ENCODE results near the gene LRRC37A3.
A peak's percentile ranks its signal among the peaks of the same experiment; 100 is the strongest.
"Not testable (repeated sequence)": the region's sequence is repeated elsewhere in the genome, so short reads cannot be mapped to it uniquely, and the experiment has no call there.

LRRC37A3 gene

GRCh38 chr17:64919289-64920025 lies at the start of gene LRRC37A3:
Gene LRRC37A3, minus strand, starts transcription at chr17:64919478. Its CDS starts 22,221 bp downstream, at chr17:64897257.
- peak; percentile 98 to 99 for DNase-seq

GRCh38 chr17:64965873-64966287 lies 46.6 kb upstream of the LRRC37A3 start:
- peak; percentile 91 to 94 for DNase-seq

GRCh38 chr17:64965256-64965872 lies 46.1 kb upstream of the LRRC37A3 start:
- not testable (repeated sequence) for DNase-seq

DNA sequence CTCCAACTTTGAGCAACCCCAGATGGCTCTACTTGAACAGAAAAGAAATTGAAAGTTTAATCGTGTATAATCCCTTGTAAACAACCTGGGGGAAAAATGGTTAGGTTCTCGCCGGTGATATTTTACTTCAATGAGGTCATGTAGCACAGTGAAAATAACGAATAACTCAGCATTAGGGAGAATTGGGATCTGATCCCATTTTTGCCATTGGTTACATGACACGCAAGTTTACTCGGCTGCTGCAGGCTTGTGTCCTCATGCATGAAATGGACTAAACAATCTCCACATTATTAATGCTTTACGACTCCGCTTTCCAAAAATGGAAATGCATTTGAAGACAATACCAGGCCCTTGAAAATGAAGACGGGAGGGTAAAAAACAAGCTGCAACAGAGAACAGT lies 45.5 kb upstream of the LRRC37A3 start:
- DNase-seq: no peak

DNA sequence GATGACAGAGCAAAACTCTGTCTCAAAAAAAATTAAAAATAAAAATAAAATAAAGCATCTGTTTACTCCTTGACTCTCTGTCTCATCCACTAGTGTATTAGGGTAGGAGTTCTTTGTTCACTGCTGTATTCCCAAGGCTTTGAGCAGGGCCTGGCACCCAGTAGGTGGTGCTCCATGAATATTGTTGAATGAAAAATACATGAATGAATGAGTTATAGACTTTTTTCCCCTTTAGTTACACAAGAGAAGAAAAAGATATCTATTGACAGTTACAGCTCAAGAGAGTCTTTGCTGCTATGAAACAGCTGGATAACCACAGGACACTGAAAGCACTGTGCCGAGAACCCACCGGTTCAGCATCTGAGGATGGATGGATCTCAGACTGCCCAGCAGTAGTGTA lies 44.5 kb upstream of the LRRC37A3 start:
- not testable (repeated sequence) for DNase-seq

DNA sequence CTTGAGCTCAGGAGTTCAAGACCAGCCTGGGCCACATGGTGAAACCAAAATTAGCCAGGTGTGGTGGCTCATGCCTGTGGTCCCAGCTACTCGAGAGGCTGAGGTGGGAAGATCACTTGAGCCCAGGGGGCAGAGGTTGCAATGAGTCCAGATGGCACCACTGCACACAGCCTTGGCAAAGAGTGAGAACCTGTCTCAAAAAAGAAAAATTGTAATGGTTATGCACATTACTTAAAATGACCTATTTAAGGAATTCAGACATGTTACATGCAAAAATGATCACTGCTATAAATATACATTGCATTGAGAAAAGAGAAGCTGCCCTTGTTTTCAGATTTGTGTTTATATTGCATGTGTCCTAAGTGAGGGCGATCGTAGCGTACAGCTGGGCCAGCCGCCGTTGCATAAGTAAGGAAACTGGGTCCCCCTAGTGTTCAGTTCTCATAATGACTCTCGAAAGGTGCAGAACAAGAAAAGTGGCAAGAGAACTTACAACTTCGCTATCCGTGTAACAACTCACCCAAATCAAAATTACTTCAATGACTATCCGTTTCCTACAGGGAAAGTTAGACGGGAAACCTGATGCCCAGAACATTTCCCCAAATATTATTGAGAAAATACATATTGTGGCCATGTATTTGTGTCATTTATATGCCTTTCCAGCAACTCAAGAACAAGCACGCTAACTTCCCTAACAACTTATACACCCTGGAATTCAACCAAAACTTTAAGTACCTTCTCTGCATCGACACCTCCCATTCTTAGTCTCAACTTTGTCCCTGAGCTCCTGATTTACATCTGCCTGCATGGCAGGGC lies 42.5 kb upstream of the LRRC37A3 start:
- peak; percentile 76 to 86 for DNase-seq

- no peak for DNase-seq
These were observed 32.6 kb upstream of the LRRC37A3 start for GRCh38 chr17:64951877-64952276.

GRCh38 chr17:64950871-64951270 lies 31.6 kb upstream of the LRRC37A3 start:
- DNase-seq: no peak

DNA sequence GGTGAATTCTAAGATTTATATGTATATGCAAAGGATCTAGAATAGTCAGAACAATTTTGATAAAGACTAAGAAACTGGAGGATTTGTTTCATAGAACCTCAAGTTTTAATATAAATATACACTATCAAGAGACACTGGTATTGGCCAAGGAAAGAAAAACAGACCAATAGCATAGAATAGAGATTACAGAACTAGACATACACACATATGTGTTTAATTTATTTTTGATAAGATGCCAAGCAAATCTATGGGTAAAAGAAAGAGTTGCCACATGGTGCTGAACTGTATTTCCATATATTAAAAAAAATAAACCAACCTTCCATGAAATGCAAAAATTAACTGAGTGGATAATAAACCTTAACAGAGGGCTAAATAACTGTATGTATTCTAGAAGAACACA lies 27.9 kb upstream of the LRRC37A3 start:
- DNase-seq: no peak

GRCh38 chr17:64941761-64942160 lies 22.5 kb upstream of the LRRC37A3 start:
- DNase-seq: no peak

GRCh38 chr17:64941045-64941444 lies 21.8 kb upstream of the LRRC37A3 start:
- no peak for DNase-seq

- no peak for DNase-seq
These were observed 20.8 kb upstream of the LRRC37A3 start for GRCh38 chr17:64940055-64940454.

GRCh38 chr17:64938925-64939474 lies 19.7 kb upstream of the LRRC37A3 start:
- peak; percentile 36 to 44 for DNase-seq

DNA sequence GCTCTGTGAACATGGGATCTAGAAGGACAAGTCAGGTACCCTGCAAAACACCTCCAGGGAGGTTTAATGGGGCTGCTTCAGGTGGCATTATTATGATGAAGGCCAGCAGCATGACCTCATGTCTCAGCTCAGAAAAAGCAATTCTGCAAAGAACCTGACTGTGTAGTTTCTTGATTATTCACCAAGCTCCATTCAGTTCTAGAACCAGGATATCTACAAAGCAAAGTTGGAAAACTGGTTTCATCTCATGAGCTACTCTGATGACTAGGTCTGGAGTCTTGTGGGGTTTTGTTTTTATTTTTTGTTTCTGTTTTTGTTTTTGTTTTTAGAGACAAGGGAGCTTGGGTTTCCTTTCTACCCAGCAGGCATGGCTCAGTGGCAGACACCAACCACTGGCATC lies 19.0 kb upstream of the LRRC37A3 start:
- no peak for DNase-seq

DNA sequence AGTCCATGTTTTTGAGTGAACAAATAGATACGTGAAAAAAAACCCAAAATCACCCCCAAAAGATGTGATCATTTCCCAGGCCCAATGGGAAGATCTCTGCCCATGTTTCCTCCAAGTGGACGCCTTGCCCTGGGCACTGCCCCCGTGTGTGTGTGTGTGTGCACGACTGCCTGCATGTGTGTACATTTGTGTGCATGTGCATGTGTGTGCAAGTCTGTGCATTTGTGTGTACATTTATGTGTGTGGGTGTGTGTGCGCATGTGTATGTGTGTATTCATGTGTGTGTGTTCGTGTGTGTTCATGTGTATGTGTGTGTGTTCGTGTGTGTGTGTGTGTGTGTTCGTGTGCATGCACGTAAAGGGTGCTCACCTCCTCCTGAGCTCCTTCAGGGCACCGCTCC lies 16.8 kb upstream of the LRRC37A3 start:
- DNase-seq: no peak

DNA sequence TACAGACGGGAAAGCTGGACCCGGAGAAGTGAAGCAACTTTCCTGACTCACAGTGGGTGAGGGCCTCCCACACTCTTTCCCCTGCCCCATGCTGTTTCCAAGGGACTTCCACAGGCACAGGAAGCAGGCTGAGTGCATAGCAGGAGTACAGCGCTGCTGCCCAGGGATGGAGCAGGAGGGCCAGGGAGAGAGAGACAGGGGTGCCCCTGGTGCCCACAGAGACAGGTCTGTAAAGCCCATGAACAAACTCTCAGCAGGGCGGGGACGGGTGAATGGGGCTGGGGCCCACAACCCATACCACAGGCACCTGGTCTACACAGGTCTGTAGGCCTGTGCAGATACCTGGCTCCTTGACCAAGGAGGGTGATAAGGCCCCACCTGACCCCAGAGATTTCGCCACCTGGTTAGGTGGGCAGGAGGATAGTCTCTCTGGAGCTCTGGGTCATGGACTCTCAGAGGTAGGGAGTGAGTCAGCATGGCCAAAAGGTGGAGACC lies 15.1 kb upstream of the LRRC37A3 start:
- DNase-seq: not testable (repeated sequence)

DNA sequence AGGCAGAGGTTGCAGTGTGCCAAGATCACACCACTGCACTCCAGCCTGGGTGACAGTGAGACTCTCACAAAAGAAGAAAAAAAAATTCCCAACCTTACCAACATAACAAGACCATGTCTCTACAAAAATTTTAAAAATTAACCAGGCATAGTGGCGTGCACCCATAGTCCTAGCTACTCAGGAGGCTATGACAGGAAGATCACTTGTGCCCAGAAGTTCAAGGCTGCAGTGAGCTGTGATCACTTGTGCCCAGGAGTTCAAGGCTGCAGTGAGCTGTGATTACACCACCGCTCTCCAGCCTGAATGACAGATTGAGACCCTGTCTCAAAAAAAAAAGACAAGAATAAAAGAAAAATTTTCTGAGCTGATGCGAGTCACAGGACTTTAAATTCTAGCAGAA lies 13.6 kb upstream of the LRRC37A3 start:
- not testable (repeated sequence) for DNase-seq

DNA sequence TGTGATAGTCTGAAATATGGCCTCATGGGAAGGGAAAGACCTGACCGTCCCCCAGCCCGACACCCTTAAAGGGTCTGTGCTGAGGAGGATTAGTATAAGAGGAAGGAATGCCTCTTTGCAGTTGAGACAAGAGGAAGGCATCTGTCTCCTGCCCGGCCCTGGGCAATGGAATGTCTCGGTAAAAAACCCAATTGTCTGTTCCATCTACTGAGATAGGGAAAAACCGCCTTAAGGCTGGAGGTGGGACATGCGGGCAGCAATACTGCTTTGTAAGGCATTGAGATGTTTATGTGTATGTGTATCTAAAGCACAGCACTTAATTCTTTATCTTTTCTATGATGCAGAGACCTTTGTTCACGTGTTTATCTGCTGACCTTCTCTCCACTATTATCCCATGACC lies 11.1 kb upstream of the LRRC37A3 start:
- DNase-seq: not testable (repeated sequence)

DNA sequence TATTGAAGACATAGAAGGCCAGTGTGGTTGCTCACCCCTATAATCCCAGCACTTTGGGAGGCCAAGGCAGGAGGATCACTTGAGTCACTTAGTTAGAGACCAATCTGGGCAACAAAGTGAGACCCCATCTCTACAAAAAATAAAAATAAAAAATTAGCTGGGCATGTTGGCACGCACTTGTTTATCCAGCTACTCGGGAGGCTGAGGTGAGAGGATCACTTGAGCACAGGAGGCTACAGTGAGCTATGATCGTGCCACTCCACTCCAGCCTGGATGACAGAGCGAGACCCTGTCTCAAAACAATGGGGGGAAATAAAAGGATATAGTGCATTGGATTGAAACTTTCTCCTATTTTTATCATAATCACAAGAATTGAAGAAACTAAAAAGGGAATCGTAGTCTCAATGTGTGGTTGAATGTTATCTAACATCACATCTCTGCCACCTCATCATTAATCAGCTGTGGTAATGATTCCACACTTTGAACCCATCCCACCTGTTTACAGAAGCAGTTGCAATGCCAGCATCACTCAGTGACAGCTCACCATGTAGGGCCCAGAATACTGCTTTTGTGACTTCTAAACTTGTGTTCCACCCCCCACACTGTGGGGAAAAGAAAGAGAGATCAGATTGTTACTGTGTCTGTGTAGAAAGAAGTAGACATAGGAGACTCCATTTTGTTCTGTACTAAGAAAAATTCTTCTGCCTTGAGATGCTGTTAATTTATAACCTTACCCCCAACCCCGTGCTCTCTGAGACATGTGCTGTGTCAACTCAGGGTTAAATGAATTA lies 10.3 kb upstream of the LRRC37A3 start:
- peak in 1 of 2 donors; percentile 37 for DNase-seq

GRCh38 chr17:64928701-64929100 lies 9.4 kb upstream of the LRRC37A3 start:
- DNase-seq: not testable (repeated sequence)

- peak; percentile 71 to 87 for DNase-seq
These were observed 8.2 kb upstream of the LRRC37A3 start for GRCh38 chr17:64927444-64927843.

- DNase-seq: not testable (repeated sequence)
These were observed 7.2 kb upstream of the LRRC37A3 start for GRCh38 chr17:64926430-64926829.

Measured in CD4-positive, alpha-beta T cell treated with Interleukin-4 for 1 hour (primary cell).